OCI-M1 (cell line): ENCODE results near the gene FAM89B.
A peak's percentile ranks its signal among the peaks of the same experiment; 100 is the strongest.

Experiments used
- DNase-seq: peaks from one replicate; lab custom pipeline; 2025; lab: John Stamatoyannopoulos, UW

FAM89B gene

GRCh38 chr11:65610404-65610803, 38.1 kb downstream of the FAM89B start:
- DNase-seq: no peak

GRCh38 chr11:65611028-65611757, 38.9 kb downstream of the FAM89B start:
- DNase-seq: peak; percentile 83

DNA sequence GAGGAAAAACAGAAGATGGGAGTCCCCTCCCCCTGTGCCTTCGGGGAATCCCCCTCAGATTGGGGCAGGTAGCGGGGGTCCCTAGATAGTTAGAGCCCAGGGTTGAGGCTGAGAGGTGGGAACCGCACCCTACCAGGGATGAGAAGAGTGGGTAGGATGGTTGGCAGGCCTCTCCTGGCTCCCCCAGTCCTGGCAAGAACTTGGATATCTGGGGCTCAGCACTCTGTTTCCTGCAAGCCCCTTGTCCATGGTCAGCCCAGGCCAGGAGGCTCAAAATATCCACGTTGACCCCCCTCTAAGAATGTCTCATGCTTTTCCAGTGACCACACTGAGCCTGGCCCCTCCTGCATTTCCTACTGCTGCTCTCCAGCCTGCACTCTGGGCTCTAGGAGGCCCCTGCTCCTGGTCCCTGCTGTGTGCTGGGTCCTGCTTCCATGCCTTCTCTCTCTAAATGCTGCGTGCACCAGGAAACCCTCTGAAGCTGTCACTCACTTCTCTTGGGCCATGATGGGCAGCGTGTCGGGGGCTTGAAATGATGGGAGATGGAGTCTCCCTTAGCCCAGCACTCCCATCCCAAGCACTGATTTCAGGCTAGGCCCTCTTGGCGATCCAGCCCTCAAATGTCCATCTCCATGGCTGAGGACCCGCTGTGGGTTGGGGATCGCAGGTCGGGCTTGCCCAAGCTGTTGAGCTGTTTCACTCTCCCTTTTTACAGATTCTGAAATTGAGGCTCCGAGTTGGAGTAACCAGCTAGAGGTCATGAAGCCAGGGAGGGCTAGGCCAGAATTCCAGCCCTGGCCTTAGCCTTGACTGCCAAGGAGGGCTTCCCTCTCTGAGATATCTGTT, 39.6 kb downstream of the FAM89B start:
- no peak for DNase-seq

- DNase-seq: no peak
These were observed 40.4 kb downstream of the FAM89B start for GRCh38 chr11:65612691-65613090.

- no peak for DNase-seq
These were observed 41.0 kb downstream of the FAM89B start for GRCh38 chr11:65613091-65613928.

- DNase-seq: peak; percentile 100
These were observed 43.1 kb downstream of the FAM89B start, which contains the start of gene PCNX3 for GRCh38 chr11:65615229-65615949. PCNX3 (plus strand) TSS chr11:65615776; CDS start chr11:65616312, 536 bp downstream.

GRCh38 chr11:65615950-65616574, 43.7 kb downstream of the FAM89B start:
- DNase-seq: peak; percentile 66

DNA sequence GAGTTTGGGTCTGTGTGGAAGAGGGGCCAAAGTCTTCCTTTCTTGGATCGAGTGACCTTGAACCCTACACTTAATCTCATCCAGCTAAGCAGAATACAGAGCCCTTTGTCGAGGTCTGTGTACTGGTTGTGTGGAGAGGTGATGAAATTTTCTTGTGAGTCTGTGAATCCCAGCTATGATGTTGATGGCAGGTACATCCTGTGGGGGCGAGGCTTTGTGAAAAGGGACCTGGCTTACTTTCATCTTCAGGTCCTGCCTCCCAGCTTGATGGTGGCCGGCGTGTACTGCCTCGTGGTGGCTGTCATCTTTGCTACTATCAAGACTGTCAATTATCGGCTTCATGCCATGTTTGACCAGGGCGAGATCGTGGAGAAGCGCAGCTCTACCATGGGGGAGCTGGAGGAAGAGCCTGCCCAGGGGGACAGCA, 44.2 kb downstream of the FAM89B start:
- DNase-seq: no peak

DNA sequence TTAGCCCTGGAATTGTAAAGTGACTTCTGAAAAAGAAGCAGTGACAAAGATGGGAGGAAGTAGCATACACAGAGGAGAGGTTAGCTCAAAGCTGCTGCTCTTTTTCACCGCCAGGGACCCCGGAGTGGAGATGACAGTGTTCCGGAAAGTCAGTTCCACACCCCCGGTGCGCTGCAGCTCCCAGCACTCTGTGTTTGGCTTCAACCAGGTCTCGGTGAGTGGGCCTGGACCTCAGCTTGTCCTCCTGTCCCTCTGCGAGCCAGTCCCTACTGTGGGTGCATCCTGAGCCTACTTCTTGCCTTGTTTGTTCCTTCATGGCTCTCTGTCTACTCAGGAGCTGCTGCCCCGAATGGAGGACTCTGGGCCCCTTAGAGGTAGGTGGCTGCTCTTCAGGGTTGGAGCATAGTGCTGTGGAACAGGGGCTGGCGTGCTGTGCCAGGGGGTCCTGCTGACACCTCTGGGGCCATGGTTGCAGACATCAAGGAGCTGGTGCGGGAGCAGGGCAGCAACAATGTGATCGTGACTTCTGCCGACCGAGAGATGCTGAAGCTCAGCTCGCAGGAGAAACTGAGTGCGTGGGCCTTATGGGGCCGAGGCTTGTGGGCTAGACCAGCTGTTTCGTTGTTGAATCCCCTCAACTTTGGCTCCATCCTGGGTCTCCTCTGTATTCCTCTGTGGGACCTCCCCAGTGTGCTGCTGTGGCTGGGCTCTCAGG, 45.0 kb downstream of the FAM89B start:
- DNase-seq: no peak

DNA sequence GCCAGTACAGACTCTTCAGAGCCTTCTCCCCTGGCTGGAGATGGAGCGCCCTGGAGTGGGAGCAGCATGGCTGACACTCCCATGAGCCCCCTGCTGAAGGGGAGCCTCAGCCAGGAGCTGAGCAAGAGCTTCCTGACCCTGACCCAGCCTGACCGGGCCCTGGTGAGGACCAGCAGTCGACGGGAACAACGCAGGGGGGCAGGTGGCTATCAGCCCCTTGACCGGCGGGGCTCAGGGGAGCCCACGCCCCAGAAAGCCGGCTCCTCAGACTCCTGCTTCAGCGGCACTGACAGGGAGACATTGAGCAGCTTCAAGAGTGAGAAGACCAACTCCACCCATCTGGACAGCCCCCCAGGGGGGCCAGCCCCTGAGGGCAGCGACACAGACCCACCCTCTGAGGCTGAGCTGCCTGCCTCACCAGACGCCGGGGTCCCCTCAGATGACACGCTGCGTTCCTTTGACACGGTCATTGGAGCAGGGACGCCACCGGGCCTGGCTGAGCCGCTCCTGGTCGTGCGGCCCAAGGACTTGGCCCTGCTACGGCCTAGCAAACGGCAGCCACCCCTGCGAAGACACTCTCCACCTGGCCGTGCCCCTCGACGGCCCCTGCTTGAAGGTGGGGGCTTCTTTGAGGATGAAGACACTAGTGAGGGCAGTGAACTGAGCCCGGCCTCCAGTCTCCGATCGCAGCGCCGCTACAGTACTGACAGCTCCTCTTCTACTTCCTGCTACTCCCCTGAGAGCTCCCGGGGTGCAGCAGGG, 45.8 kb downstream of the FAM89B start:
- DNase-seq: no peak

DNA sequence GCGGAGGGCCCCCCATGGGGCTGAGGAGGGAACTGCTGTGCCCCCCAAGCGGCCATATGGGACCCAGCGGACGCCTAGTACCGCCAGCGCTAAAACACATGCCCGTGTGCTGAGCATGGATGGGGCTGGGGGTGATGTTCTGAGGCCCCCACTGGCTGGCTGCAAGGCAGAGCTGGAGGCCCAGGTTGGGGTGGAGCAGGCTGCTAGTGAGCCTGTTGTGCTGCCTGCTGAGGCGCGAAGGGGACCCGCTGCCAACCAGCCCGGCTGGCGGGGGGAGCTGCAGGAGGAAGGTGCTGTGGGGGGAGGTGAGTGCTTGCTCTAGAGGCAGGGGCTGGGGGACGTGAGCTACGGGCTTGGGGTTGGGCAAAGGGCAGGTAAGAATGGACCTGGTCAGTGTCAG, 46.4 kb downstream of the FAM89B start:
- DNase-seq: no peak

DNA sequence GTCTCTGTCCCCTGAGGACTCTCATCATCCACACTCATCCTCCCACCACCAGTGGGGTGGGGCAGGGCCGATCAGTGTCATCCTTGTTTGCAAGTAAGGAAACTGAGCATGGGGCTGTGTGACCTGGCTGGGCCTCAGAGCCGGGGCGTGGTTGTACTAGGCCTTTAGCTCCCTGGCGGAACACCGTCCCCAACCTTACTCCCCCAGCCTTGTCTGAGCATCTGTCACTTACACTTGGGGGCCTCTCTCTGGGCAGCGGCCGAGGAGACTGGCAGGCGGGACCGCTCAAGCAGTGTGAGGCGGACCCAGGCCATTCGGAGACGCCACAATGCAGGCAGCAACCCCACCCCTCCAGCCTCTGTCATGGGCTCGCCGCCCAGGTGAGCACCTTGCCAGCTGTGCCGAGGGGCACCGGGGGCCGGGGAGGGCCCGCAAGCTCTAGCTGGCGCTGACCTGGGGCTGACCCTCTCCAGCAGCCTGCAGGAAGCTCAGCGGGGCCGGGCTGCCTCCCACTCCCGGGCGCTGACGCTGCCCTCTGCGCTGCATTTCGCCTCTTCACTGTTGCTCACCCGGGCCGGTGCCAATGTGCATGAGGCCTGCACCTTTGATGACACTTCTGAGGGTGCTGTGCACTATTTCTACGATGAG, 47.1 kb downstream of the FAM89B start:
- no peak for DNase-seq

DNA sequence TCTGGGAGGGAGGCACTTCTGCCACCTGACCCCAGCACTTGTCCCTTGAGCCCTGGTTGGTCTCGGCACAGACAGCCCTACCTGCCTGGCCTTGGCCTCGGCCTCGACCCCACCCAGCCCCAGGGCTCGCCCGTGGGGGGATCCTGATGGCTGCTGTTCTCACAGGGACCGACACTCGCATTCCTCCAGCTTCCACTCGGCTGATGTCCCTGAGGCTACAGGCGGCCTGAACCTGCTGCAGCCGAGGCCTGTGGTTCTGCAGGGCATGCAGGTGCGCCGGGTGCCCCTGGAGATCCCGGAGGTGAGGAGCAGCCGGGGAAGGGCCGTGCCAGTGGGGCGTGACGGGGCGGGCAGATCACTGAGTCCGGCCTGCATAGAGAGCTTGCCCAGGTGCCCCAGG, 48.3 kb downstream of the FAM89B start:
- no peak for DNase-seq

- DNase-seq: no peak
These were observed 49.1 kb downstream of the FAM89B start for GRCh38 chr11:65621460-65621859.

GRCh38 chr11:65622011-65622410, 49.7 kb downstream of the FAM89B start:
- no peak for DNase-seq

DNA sequence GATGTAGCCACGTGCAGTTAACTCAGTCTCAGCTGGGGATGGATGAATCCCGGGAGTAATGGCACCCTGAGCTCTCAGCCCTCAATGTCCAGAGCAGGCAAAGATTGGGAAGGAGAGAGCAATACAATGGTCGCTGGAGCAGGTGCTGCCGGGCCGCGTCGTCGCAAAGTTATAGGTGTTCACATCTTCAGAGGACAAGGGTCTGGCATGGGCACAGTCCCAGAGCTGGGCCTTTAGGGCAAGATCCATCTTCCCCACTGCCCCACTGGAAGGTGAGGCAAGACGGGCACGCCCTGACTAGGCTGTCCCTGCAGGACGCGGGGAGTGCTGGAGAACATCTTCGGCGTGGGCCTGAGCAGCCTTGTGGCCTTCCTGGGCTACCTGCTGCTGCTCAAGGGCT, 50.8 kb downstream of the FAM89B start:
- no peak for DNase-seq
